Subcutaneous adipose tissue (tissue), 4 donors: ENCODE data around the gene SHISA8. TPM values are rescaled to one million over a fixed set of nuclear protein-coding genes. Genes with fewer than 3 reads are reported as not detected.

ENCODE experiments used
- CTCF ChIP-seq: fragments of 450-650 bp; IDR thresholded peaks from one replicate; pipeline ENCODE4 v1.5.1; 2016; ENCODE audit warnings: low read depth, mild to moderate bottlenecking, control low read depth, antibody characterized with exemption, moderate library complexity
- total RNA-seq, 4 donors: library from RNA; depleted of rRNA; stranded (reverse); fragments of >200 nt; gene quantifications; one replicate each; pipeline ENCODE4 v1.1.0, GENCODE V29; 2016

The SHISA8 gene
- total RNA-seq, 4 donors from 2014 or later = not detected

GRCh38 chr22:41899110-41899509 lies 15.8 kb downstream of the SHISA8 start:
- TF ChIP-seq CTCF = no peak

GRCh38 chr22:41898645-41899044 lies 16.2 kb downstream of the SHISA8 start:
- no peak for TF ChIP-seq CTCF

- no peak for TF ChIP-seq CTCF
Measured at GRCh38 chr22:41893591-41894375, 21.1 kb downstream of the SHISA8 start.

GRCh38 chr22:41892721-41893120 lies 22.2 kb downstream of the SHISA8 start:
- TF ChIP-seq CTCF = no peak

- TF ChIP-seq CTCF = no peak
Measured at GRCh38 chr22:41891407-41891806, 23.5 kb downstream of the SHISA8 start.

- TF ChIP-seq CTCF = no peak
Measured at GRCh38 chr22:41888627-41889200, 26.2 kb downstream of the SHISA8 start.

GRCh38 chr22:41885516-41885915 lies 29.4 kb downstream of the SHISA8 start:
- TF ChIP-seq CTCF = no peak
